BJ (cell line): ENCODE data around the gene MYNN. TPM values are rescaled to one million over a fixed set of nuclear protein-coding genes. Genes with fewer than 3 reads are reported as not detected.

Source experiments
- CTCF ChIA-PET: fragments of 350-600 bp; formaldehyde crosslinking; extraction: SDS; loops from one replicate; lab custom pipeline; 2021; ENCODE audit warnings: antibody characterized with exemption, inconsistent platforms; lab: Yijun Ruan, JAX
- POLR2A ChIA-PET: fragments of 300-600 bp; sonication (Branson Sonifier 250); formaldehyde crosslinking; extraction: SDS; loops from one replicate; lab custom pipeline; 2021; ENCODE audit warnings: antibody characterized with exemption; lab: Charles Lee
- DNase-seq: peaks from one replicate; pipeline ENCODE4 v3.0.0-alpha.2; 2011; ENCODE audit warnings: low read depth
- H3K27me3 ChIP-seq: 2 replicates; pipeline ENCODE4 v1.6.0; 2011; ENCODE audit warnings: low read length; ENCODE audit not compliant: control insufficient read depth, insufficient read depth
- H3K36me3 ChIP-seq: 2 replicates; pipeline ENCODE4 v1.5.1; 2011; ENCODE audit warnings: low read length; ENCODE audit not compliant: control insufficient read depth, insufficient read depth
- H3K4me3 ChIP-seq: 2 replicates; pipeline ENCODE4 v1.5.1; 2011; ENCODE audit warnings: low read depth, mild to moderate bottlenecking, control low read depth, low read length
- CTCF ChIP-seq: IDR thresholded peaks from 2 replicates; pipeline ENCODE4 v1.5.1; 2011; ENCODE audit warnings: low read depth, mild to moderate bottlenecking, control low read depth, inconsistent platforms, low read length, moderate library complexity; ENCODE audit not compliant: insufficient read depth
- polyA plus RNA-seq: library from polyadenylated mRNA; depleted of rRNA; stranded (reverse); fragments of >200 nt; gene quantifications from 2 replicates; pipeline ENCODE4 v1.2.3, GENCODE V29; 2011

Gene MYNN
- polyA plus RNA-seq, 1 experiment: 10.1 TPM

GRCh38 chr3:169748670-169749069 lies 24.5 kb upstream of the MYNN start:
- DNase-seq: no peak
- ChIA-PET CTCF (interaction anchor here (0.8 kb wide), 1 partner anchor 9 kb away, joined by 3 read pairs; no protein-coding TSS in a partner anchor), POLR2A (no interaction called here)
- peaks cover 2% of the 10 kb centered on the region; the same call in 1 of the 2 replicates for H3K27me3 ChIP-seq
- no peak for TF ChIP-seq CTCF
- H3K36me3 ChIP-seq: no peaks in the 10 kb centered on the region
- no peak overlapping the region for H3K4me3 ChIP-seq

GRCh38 chr3:169750665-169751064 lies 22.5 kb upstream of the MYNN start:
- CTCF ChIA-PET: no interaction called here
- no peak for DNase-seq
- POLR2A ChIA-PET: no interaction called here
- no peaks in the 10 kb centered on the region for H3K36me3 ChIP-seq
- H3K27me3 ChIP-seq: peaks cover 3% of the 10 kb centered on the region; the same call in 1 of the 2 replicates
- H3K4me3 ChIP-seq: no peak overlapping the region
- no peak for TF ChIP-seq CTCF

- ChIA-PET POLR2A (no interaction called here), CTCF (no interaction called here)
- Histone ChIP-seq H3K36me3 (no peaks in the 10 kb centered on the region), H3K4me3 (no peak overlapping the region), H3K27me3 (peaks cover 2% of the 10 kb centered on the region; the same call in 1 of the 2 replicates)
- no peak for TF ChIP-seq CTCF
- no peak for DNase-seq
Measured at GRCh38 chr3:169751875-169752274, 21.3 kb upstream of the MYNN start.

DNA sequence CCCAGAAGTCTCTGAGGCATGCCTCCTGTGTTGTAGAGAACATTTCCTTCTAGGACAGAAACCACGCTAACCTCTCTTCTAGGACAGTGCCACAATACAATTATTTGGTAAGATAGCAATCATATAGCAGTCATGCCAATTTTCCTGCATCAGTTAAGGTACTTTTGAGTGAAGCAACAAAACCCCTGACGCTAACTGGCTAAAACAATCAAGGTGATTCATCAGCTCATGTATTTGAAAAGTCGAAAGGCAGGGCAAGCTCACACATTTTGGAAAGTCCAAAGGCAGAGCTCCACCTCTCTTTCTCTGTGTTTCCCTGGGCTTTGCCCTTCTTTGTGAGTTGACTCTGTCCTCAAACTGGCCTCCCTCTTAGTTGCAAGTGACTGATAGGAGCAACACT lies 18.5 kb upstream of the MYNN start:
- Histone ChIP-seq H3K4me3 (no peak overlapping the region), H3K27me3 (peaks cover 1% of the 10 kb centered on the region; the same call in 1 of the 2 replicates), H3K36me3 (no peaks in the 10 kb centered on the region)
- ChIA-PET CTCF (no interaction called here), POLR2A (no interaction called here)
- no peak for TF ChIP-seq CTCF
- no peak for DNase-seq

DNA sequence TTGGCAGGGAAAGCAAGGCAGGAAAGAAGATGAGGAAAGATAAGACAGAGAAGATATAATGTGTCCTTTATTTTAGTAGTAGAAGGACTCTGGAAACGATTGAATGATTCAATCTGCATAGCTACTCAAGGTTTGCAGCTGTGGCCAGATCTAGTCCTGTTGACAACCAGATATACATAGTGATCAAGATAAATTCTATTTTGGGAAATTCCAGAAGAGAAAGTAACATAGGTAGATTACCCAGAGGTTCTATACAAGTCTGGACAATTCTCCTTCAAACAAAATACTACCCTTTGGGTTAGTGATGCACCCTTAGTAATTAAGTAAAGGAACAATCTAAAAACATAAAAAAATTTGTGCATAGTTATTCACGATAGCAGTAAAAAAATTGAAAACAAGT lies 17.7 kb upstream of the MYNN start:
- POLR2A ChIA-PET: no interaction called here
- H3K27me3 ChIP-seq: peaks cover 1% of the 10 kb centered on the region; the same call in 1 of the 2 replicates
- no peak overlapping the region for H3K4me3 ChIP-seq
- no peak for DNase-seq
- no peaks in the 10 kb centered on the region for H3K36me3 ChIP-seq
- TF ChIP-seq CTCF: no peak
- CTCF ChIA-PET: no interaction called here
